ENCODE results near the gene NKAPL.
"Not testable (repeated sequence)": the region's sequence is repeated elsewhere in the genome, so short reads cannot be mapped to it uniquely, and the experiment has no call there.

Gene NKAPL

GRCh38 chr6:28295326-28295725 lies 36.2 kb downstream of the NKAPL start:
- in situ Hi-C loops (cut with MboI; ENCODE audit: low sequenced_read_pairs) = no loop called here
- H3K4me1 ChIP-seq = no peaks in the 10 kb centered on the region
- H3K4me3 ChIP-seq = no peak overlapping the region
- DNase-seq (ENCODE audit: low spot score in 2 of 2) = no peak
- no peaks in the 10 kb centered on the region for H3K9me3 ChIP-seq
- H3K36me3 ChIP-seq (replicated peaks) = no peaks in the 10 kb centered on the region; the same call in 1 of the 2 replicates
- H3K27me3 ChIP-seq (ENCODE audit: low read depth) = no peaks in the 10 kb centered on the region

DNA sequence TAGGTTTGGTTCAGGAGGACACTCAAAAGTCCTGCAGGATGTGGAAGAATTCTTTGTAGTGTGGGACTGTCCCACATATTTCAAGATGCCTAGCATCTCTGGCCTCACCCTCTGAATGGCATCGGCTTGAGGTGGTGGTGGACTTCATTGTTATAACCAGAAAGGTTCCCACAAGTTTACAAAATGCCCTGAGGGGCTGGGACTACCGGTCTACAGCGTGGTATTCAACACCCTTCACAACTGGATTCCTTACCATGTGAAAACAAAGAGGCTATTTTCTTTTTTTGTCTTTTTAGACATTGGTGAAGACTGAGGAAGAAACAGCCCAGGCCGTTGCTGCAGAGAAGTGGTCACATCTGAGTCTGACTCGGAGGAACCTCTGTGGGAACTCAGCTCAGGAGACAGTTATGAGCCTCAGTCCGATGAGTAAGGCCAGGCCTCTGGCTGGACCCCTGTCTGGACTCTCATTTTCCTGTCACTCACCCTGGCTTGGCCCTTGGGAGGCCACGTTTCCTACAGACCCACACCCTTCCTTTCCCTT lies 37.5 kb downstream of the NKAPL start:
- DNase-seq (ENCODE audit: low spot score in 2 of 2) = peak in 1 of 2 experiments; percentile 10
- no peaks in the 10 kb centered on the region for H3K27me3 ChIP-seq (ENCODE audit: low read depth)
- H3K9me3 ChIP-seq = no peaks in the 10 kb centered on the region
- H3K4me1 ChIP-seq = no peaks in the 10 kb centered on the region
- peaks cover 7% of the 10 kb centered on the region for H3K36me3 ChIP-seq (replicated peaks)
- H3K4me3 ChIP-seq = no peak overlapping the region
- in situ Hi-C loops (cut with MboI; ENCODE audit: low sequenced_read_pairs) = no loop called here

DNA sequence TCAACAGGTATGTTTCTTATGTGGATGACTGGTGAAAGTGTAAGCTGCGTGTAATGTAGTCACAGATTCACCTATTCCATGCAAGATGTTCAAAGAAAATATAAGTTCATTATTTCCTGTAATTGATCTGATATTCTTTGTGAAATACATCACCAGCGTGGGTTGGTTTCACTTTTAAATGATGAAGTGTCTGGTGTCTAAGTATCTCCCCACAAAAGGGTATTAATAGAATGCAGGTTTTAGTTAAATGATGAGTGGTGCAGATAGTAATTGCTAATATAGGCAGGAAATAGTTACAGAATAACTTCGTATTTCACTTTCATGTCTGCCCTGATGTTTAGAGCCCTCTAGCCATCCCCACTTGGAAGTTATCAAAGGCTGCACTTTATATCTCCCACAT lies 44.5 kb downstream of the NKAPL start:
- H3K4me3 ChIP-seq = no peak overlapping the region
- in situ Hi-C loops (cut with MboI; ENCODE audit: low sequenced_read_pairs) = no loop called here
- H3K27me3 ChIP-seq (ENCODE audit: low read depth) = no peaks in the 10 kb centered on the region
- no peaks in the 10 kb centered on the region for H3K9me3 ChIP-seq
- H3K4me1 ChIP-seq = no peaks in the 10 kb centered on the region
- no peak for DNase-seq (ENCODE audit: low spot score in 2 of 2)
- peaks cover 7% of the 10 kb centered on the region for H3K36me3 ChIP-seq (replicated peaks)

DNA sequence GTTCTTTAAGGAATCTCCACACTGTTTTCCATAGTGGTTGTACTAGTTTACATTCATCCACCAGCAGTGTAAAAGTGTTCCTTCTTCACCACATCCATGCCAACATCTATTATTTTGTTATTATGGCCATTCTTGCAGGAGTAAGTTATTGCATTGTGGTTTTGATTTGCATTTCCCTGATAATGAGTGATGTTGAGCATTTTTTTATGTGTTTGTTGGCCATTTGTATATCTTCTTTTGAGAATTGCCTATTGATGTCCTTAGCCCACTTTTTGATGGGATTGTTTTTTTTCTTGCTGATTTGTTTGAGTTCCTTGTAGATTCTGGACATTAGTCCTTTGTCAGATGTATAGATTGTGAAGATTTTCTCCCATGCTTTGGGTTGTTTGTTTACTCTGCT lies 47.3 kb downstream of the NKAPL start:
- H3K9me3 ChIP-seq; H3K4me1 ChIP-seq; DNase-seq (ENCODE audit: low spot score in 2 of 2); H3K4me3 ChIP-seq; H3K27me3 ChIP-seq (ENCODE audit: low read depth); in situ Hi-C loops (cut with MboI; ENCODE audit: low sequenced_read_pairs); H3K36me3 ChIP-seq (replicated peaks): not testable (repeated sequence)

All from HAP-1 (cell line).